MG63 (cell line): ENCODE data around the gene UBXN11. TPM values are rescaled to one million over a fixed set of nuclear protein-coding genes. Genes with fewer than 3 reads are reported as not detected.
"Not testable (repeated sequence)": the region's sequence is repeated elsewhere in the genome, so short reads cannot be mapped to it uniquely, and the experiment has no call there.

Source experiments
- DNase-seq: peaks from one replicate; pipeline ENCODE4 v3.0.0-alpha.2; 2020
- H3K27me3 ChIP-seq: fragments of 250-450 bp; sonication (Bioruptor Pico); 2 replicates; pipeline ENCODE4 v1.5.1; 2020; ENCODE audit warnings: mild to moderate bottlenecking, moderate library complexity
- H3K36me3 ChIP-seq: fragments of 250-450 bp; sonication (Bioruptor Pico); 2 replicates; pipeline ENCODE4 v1.5.1; 2020; ENCODE audit warnings: mild to moderate bottlenecking, moderate library complexity
- H3K4me3 ChIP-seq: fragments of 250-450 bp; sonication (Bioruptor Pico); 2 replicates; pipeline ENCODE4 v1.5.1; 2020; ENCODE audit warnings: mild to moderate bottlenecking, moderate library complexity
- H3K9me3 ChIP-seq: fragments of 250-450 bp; sonication (Bioruptor Pico); 2 replicates; pipeline ENCODE4 v1.5.1; 2020; ENCODE audit warnings: mild to moderate bottlenecking, moderate library complexity
- total RNA-seq: library from RNA; depleted of rRNA; stranded (reverse); fragments of >200 nt; shearing (Covaris generic); gene quantifications from 2 replicates; pipeline ENCODE4 v1.2.3, GENCODE V29; 2014; ENCODE audit warnings: low replicate concordance

Gene UBXN11
- total RNA-seq, 1 experiment from 2014 or later: 3.9 TPM

DNA sequence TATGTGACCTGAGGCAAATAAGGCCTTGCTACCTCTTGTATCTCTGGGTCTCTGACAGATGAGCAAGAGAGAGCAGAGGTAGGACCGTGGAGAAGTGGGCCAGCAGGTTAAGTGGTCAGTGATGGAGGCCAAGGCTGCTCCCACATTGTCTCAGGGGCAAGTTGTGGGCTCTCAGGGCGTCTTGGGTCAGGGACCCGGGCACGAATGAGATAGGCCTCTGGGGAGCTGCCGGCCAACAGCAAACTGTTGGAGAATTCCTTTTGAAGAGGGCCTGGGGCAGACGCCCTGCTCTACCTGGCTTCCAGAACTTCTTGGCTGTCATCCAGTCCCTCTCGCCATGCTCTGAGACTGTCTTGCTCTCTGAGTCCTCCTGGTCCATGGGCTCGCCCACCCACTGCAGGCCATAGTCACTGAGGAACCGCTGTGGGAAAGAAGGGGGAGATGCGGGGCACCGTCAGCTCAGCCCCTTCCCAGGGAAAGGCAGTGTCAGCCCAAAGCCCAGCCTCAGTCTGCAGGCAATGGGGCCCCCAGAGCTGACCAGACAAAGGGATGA is 12.4 kb downstream of the UBXN11 start:
- H3K27me3 ChIP-seq: no peaks in the 10 kb centered on the region
- no peaks in the 10 kb centered on the region for H3K9me3 ChIP-seq
- no peak overlapping the region for H3K4me3 ChIP-seq
- no peak for DNase-seq
- H3K36me3 ChIP-seq: no peaks in the 10 kb centered on the region

DNA sequence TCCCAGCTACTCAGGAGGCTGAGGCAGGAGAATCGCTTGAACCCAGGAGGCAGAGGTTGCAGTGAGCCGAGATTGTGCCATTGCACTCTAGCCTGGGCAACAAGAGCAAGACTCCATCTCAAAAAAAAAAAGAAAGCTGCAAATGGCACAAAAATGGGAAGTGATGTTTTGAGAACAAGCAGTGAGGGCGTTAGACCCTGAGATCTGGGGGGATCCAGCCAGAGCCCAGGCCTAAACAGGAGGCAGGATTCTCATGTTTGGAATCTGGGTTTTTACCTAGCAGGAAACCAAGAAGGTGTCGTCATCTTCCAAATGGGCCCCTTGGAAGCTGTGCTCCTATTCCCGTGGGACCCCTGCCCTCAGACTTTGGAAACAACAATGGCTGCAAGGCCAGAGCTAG is 13.7 kb downstream of the UBXN11 start:
- not testable (repeated sequence) for H3K36me3 ChIP-seq, DNase-seq, H3K9me3 ChIP-seq, H3K27me3 ChIP-seq, H3K4me3 ChIP-seq

DNA sequence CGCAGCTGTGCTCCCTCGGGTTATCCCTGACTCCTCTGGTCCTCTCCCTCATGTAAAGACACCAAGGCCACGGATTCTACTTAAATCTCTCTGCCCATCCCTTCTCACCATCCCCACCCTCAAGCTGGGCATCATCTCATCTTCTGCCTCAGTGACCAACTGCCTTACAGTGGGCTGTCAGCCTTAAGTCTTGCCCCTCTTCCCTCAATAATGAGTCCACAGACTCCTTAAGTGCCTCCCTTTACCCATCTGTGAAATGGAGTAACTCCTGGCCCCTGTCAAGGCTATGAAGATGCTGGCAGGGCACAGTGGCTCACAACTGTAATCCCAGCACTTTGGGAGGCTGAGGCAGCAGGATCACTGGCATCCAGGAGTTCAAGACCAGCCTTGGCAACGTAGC is 14.5 kb downstream of the UBXN11 start:
- Histone ChIP-seq H3K9me3 (no peaks in the 10 kb centered on the region), H3K27me3 (no peaks in the 10 kb centered on the region), H3K36me3 (no peaks in the 10 kb centered on the region), H3K4me3 (no peak overlapping the region)
- DNase-seq: no peak

DNA sequence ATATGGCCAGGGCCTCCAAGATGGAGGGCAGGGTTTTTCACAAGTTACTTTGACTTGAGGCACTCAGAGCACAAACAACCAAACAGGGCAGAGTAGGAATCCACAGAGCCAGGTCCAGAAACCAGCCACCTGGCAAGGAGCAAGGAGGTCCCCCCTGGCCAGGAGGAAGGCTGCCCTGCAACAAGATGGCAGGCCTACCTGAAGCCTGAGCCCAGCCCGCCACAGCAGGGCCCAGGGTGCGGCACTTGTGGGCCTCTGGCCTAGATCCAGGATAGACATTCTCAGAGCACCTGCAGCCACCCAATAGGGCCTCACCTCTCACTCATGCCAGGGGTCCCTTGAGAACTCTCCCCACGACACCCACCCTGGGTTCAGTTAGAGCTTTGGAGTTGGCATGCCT is 15.0 kb downstream of the UBXN11 start:
- no peak overlapping the region for H3K4me3 ChIP-seq
- H3K27me3 ChIP-seq: no peaks in the 10 kb centered on the region
- H3K9me3 ChIP-seq: no peaks in the 10 kb centered on the region
- DNase-seq: no peak
- no peaks in the 10 kb centered on the region for H3K36me3 ChIP-seq

DNA sequence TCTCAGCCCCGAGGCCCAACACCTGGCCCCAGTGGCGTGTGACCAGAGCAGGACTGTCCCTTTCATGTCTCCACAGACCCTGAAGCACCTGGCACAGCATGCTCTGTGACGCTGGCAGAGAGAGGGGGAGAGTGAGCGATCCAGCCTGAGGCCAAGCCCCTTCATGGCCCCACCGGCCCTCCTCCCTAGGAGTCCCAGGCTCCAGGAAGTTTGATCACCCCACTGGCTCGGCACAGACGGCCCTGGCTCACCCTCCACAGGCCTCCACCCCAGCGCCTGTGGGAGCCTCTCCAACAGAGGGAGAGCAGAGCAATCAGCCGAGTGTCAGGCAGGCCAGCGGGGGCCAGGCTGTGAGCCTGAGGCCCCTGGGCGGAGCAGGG is 15.6 kb downstream of the UBXN11 start:
- H3K27me3 ChIP-seq: no peaks in the 10 kb centered on the region
- DNase-seq: no peak
- no peaks in the 10 kb centered on the region for H3K36me3 ChIP-seq
- no peaks in the 10 kb centered on the region for H3K9me3 ChIP-seq
- no peak overlapping the region for H3K4me3 ChIP-seq

DNA sequence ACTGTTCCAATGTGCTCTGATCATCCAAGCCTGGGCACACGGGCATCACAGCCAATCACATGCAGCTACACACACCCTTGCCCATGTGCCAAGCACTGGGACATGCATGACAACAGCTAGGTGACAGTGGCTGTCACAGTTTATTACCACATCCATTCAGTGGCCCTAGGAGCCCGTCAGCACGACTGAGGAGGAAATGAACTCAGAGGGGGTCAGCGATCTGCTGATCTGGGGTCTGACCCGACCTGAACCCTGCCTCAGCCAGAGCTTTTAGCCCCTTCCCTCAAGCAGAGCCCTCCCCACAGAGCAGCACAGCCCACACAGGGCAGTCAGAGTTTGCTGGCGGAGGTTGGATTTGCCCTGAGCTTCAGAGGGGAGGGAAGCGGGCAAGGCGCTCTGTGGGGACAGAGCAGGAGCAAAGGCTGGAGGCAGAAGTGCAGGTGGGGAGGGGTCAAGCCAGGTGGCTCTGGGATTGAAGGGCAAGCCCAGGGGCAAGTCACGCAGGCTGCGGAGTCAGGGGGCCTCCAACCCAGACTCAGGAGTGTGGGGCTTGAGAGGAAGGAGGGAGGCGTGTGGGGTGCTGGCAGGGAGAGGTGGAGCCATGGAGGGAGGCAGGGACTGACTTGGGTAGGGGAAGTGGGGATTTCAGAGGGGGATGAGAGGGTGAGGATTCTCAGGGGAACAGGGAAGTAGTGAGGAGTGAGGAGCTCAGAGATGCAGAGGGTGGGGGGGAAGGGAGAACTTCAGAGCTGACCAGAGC is 16.1 kb downstream of the UBXN11 start:
- no peaks in the 10 kb centered on the region for H3K27me3 ChIP-seq
- H3K4me3 ChIP-seq: no peak overlapping the region
- no peak for DNase-seq
- no peaks in the 10 kb centered on the region for H3K9me3 ChIP-seq
- H3K36me3 ChIP-seq: no peaks in the 10 kb centered on the region

DNA sequence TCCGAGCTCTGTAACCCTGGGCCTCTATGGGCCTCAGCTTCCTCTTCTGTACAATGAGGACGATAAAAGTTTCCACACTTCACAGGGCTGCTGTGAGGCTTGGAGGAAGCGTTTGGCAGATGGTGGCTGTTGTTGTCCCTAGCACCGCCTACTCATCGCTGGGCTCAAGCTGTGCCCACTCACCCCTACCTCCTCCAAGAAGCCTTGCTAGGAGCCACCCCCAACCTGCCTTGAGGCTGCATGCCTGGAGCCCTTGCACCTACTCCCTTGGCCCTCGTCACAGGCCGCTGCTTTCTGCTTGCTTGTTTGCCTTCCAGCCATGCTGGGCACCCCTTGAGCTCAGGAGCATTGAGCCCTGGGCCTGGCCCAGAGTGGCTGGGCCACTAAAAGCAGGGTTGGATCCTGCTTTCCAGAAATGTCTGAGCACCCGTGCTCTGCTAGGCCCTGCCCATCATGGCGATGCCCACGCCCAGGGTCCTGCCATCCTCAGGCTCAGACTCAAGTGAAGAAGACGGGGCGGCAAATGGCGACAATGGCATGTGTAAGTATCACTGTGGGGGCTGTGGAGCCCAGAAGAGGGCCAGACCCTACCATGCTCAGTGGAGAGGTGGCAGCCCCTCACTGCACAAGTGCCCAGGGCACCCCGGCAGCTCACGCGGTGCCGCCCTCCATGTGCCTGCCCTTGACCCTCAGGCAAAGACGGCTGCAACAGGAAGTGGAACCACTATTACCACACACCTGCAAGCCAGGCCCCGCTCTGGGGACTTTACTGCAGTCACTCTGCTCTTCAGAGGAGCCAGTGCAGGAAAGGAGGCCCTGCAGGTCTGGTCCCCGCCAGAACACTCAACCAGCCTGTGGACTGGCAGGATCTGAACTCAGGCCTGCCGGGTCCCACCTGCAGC is 17.0 kb downstream of the UBXN11 start:
- DNase-seq: no peak
- no peaks in the 10 kb centered on the region for H3K9me3 ChIP-seq
- no peaks in the 10 kb centered on the region for H3K27me3 ChIP-seq
- no peak overlapping the region for H3K4me3 ChIP-seq
- H3K36me3 ChIP-seq: no peaks in the 10 kb centered on the region; the same call in 1 of the 2 replicates

DNA sequence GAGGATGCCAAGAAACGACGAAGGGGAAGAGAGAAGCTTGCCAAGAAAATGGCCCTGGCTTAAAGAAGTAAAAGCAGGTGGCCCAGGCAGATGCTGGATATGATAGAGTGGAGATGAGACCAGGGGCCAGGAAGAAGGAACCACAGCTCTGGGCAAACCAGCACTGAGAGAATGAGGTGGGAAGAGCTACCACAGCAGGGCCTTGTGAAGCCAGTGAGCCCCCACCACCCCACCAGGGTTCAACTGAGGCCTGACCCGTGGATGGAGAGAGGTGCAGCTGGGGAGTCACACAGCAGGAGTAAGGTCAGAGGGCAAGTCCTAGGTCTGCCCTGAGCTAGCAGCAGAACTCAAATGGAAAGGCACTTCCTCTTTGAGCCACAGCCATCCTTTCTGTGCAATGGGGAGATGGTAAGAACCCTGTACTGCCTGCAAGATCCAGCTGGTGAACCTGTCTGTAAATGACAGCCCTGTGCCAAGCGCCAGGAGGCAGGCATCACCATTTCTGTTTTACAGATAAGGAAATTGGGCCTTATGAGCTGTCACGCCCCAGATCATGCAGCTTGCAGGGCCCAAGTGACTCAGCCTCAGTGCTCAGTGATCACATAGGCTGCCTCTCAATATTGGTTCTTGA is 18.0 kb downstream of the UBXN11 start:
- no peak for DNase-seq
- Histone ChIP-seq H3K36me3 (no peaks in the 10 kb centered on the region; the same call in 1 of the 2 replicates), H3K4me3 (no peak overlapping the region), H3K27me3 (no peaks in the 10 kb centered on the region), H3K9me3 (no peaks in the 10 kb centered on the region)

DNA sequence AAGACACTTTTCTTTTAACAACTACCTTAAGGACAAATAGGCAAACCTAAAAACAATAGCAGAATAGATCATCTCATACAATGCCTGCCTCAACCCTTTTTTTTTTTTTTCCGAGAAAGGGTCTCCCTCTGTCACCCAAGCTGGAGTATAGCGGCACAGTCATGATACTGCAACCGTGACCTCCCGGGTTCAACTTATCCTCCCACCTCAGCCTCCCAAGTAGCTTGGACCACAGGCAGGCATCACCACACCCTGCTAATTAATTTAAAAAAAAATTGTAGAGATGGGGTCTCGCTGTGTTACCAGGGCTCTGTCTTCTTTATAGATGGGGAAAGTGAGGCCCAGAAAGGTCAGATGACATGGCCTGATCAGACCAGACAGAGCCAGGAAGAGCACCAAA is 18.6 kb downstream of the UBXN11 start:
- Histone ChIP-seq H3K4me3 (no peak overlapping the region), H3K36me3 (peaks cover under 1% of the 10 kb centered on the region; the same call in 1 of the 2 replicates), H3K9me3 (no peaks in the 10 kb centered on the region), H3K27me3 (no peaks in the 10 kb centered on the region)
- DNase-seq: no peak

DNA sequence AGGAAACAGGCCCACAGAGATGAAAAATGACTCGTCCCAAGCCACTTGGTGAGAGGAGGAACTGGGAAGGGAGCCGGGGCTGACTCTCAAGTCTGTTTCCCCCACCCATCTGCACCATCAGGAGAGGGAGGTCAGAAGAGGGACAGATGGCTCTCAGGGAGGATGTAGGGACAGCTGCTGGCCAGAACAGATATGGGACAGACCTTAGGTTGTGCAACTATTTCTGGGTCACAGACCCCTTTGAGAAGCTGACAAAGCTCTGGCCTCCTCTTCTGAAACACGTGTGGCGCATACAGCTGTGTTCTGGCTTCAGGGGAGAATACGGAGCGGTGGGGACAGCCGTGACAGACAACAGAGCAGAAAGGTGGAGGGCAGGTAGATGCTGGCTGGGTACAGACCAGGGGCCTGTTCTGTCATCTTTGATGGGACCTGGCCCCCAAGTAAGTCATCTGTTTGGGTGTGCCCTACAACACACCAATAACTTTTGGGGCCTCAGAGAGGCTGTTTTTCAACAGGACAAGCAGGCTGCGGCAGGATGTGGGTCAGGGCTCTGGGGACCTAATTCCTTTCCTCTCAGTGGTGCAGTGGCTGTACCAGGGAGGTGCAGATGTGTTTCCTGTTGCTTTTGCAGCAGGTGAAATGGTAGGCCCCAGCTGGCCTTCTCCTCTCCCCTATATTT is 19.3 kb downstream of the UBXN11 start:
- no peak overlapping the region for H3K4me3 ChIP-seq
- H3K9me3 ChIP-seq: no peaks in the 10 kb centered on the region
- no peaks in the 10 kb centered on the region for H3K27me3 ChIP-seq
- peaks cover 3% of the 10 kb centered on the region; the same call in 1 of the 2 replicates for H3K36me3 ChIP-seq
- DNase-seq: no peak

DNA sequence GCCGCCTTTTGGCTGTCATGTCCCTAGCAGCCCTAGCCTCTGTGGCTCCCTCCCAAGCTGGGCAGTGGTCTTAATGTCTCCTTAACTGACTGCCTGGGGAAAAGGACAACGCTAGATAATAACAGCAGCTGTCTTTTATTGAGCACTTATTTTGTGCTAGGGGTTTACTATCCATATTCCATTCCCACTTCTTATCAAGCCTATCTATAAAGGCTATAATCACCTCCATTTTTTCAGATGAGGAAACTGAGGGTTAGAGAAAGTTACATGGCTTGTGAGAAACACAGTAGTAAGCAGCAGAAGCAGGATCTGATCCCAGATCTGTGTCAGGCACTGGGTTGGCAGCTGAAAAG is 20.4 kb downstream of the UBXN11 start:
- no peak for DNase-seq
- H3K4me3 ChIP-seq: no peak overlapping the region
- no peaks in the 10 kb centered on the region for H3K27me3 ChIP-seq
- no peaks in the 10 kb centered on the region for H3K9me3 ChIP-seq
- H3K36me3 ChIP-seq: peaks cover 13% of the 10 kb centered on the region

DNA sequence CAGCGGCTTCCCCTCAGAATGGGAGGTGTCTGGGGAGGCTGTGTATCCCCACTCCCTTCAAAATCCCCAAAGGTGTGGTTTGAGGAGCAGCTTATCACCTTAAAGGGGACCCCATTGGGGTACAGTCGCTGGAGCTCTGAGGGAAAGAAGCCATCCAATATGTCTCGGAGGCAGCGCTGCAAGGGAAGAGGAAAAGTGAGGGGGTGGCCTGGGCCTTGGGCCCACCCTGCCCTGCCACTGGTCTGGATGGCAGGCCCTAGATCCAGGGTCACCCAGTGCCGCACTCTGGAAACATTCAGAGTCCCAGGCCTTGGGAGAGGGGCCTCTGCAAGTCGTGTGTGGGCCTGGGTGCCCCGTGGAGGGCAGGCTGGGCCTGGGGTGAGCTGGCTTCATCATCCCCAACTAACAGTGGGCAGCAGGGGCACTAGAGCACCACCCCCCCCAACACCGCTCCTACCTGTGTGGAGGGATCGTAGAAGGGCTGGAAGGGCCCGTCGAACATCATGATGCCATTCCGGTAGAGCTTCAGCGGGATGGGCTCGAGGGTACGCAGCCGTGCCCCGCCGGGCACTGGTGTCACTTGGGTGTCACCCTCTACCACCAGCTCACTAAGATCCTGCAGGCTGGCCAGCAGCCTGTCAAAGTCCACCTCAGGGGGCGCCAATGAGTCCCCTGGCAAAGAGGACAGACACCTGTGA is 20.9 kb downstream of the UBXN11 start:
- H3K27me3 ChIP-seq: no peaks in the 10 kb centered on the region
- H3K9me3 ChIP-seq: no peaks in the 10 kb centered on the region
- no peak overlapping the region for H3K4me3 ChIP-seq
- H3K36me3 ChIP-seq: peaks cover 16% of the 10 kb centered on the region
- no peak for DNase-seq

DNA sequence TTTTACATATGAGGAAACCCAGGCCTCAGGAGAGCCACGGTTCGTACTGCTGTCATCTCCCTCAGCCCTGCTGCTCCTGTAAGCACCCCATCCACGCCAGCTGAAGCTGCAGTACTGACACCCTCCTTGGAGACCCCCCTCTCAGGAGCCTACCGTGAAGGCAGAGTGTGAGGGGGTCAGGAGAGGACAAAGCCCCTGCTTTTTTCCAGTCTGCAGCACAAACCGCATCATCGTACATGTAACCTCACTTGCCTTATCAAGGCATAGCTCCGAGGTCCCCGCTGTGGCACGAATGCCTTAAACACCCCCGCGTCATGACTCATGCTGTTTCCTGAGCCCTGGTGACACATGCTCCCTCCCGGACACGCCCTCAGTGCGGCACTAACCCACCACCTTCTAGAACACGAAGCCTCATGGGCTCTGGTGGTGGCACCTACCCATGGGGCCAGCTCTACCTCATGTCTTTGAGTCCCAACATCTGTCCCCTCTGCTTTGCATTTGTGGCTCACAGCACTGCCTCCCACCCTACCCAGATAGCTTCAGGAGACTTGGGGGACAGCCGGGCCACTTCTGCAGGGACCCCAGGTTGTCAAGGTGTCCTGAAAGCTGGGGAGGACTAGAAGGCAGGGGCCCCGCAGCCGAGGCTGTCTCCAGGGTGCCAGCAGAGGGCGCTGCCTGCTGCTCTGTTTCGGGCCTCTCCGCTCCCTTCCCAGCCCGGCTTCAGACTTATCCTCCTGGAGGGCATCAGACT is 21.7 kb downstream of the UBXN11 start:
- no peaks in the 10 kb centered on the region for H3K9me3 ChIP-seq
- H3K4me3 ChIP-seq: no peak overlapping the region
- no peaks in the 10 kb centered on the region for H3K27me3 ChIP-seq
- peak; percentile 90 for DNase-seq
- peaks cover 18% of the 10 kb centered on the region for H3K36me3 ChIP-seq

DNA sequence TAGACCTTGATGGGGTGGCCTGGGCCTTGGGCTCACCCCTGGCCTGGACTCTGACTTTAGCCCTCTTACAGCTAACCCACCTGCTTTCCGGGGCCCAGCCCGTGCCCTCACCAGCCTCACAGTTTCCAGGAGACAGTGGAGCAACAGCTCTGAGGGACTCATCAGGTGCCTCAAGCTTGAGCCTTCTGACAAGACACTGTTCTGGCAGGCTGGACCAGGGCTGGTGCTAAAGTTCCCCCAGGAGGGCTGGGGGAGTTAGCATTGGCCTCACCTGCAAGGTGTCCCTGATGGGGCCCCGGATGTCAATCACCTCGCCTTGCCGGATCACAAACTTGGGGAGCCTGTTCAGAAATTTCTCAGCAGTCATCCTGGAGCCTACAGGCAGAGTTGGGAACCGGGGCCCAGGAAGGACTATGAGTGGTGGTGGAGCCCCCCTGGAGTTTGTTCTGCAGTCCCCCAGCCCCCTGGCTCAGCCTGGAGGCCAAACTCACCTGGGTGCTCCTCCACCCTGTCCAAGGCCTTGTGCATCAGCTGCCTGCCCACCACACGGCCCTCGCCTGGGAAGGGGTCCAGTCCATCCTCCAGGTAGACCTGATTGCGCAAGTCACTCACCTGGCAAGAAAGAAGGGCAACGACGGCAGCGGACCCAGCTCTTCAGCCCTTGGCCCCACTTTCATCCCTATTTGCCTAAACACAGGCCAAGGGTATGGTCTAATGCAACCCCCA is 22.4 kb downstream of the UBXN11 start:
- no peaks in the 10 kb centered on the region for H3K9me3 ChIP-seq
- DNase-seq: no peak
- no peak overlapping the region for H3K4me3 ChIP-seq
- no peaks in the 10 kb centered on the region for H3K27me3 ChIP-seq
- peaks cover 21% of the 10 kb centered on the region for H3K36me3 ChIP-seq

DNA sequence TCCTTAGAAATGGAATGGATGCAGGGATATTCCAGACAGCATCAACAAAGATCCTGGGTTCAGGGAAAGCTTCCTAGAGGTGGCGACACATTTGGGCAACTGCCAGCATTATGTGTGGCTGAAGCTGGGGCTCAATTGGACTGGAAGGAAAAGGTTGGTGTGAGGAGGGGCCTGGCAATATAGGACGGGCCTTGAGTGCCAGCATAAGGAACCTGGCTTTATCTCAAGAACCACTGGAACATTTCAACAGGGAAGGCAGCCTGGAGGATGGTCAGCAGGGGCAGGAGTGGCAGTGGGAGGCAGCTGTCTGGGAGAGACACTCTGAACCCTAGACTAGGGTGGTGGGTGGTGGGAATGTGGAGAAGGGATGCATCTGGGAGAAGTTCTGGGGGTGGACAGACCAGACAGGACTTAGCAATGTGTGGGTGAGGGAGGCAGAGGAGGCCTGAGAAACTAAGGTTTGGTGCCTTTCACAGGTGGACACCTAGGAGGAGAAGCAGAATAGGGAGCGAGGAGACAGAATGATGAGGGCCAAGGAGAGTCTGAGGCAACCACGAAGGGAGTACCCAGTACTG is 23.1 kb downstream of the UBXN11 start:
- Histone ChIP-seq H3K36me3 (peaks cover 21% of the 10 kb centered on the region), H3K27me3 (no peaks in the 10 kb centered on the region), H3K4me3 (no peak overlapping the region), H3K9me3 (no peaks in the 10 kb centered on the region)
- no peak for DNase-seq
